OCI-LY3 (cell line): Measurements from ENCODE around the gene PARD3.

ENCODE experiments used
- CTCF ChIP-seq: fragments of 200-600, 300-600 bp; sonication (generic); IDR thresholded peaks from 2 replicates; pipeline ENCODE4 v1.5.1; 2014; ENCODE audit warnings: antibody characterized with exemption, low read length, low read depth
- EZH2phosphoT487 ChIP-seq: fragments of 200-600 bp; shearing (Covaris generic); IDR thresholded peaks from 2 replicates; pipeline ENCODE4 v1.6.1; 2018; ENCODE audit warnings: antibody characterized with exemption, mixed run types, low read depth

GRCh38 chr10:34097682-34098081 lies 717.4 kb downstream of the PARD3 start:
- TF ChIP-seq CTCF (no peak), EZH2phosphoT487 (no peak)
